H9 (cell line): ENCODE results near the gene TTC9C. TPM values are rescaled to one million over a fixed set of nuclear protein-coding genes. Genes with fewer than 3 reads are reported as not detected.

ENCODE experiments used
- DNase-seq: peaks from one replicate; pipeline ENCODE4 v3.0.0-alpha.2; 2017
- H2AFZ ChIP-seq: one replicate; pipeline ENCODE4 v1.6.1; 2013; ENCODE audit warnings: mild to moderate bottlenecking, low read length, control low read depth, moderate library complexity
- H2AK5ac ChIP-seq: 2 replicates; pipeline ENCODE4 v1.6.1; 2013; ENCODE audit warnings: low read length, control low read depth, mixed read lengths; ENCODE audit not compliant: insufficient read length
- H2BK120ac ChIP-seq: one replicate; pipeline ENCODE4 v1.6.1; 2013; ENCODE audit warnings: low read depth, mild to moderate bottlenecking, low read length, control low read depth, inconsistent platforms; ENCODE audit not compliant: poor library complexity, severe bottlenecking
- H2BK12ac ChIP-seq: 2 replicates; pipeline ENCODE4 v1.6.1; 2013; ENCODE audit warnings: low read length, control low read depth, mixed read lengths, low read depth; ENCODE audit not compliant: insufficient read length
- H2BK15ac ChIP-seq: 2 replicates; pipeline ENCODE4 v1.6.1; 2013; ENCODE audit warnings: low read depth, low read length, control low read depth
- H2BK20ac ChIP-seq: one replicate; pipeline ENCODE4 v1.6.1; 2013; ENCODE audit warnings: low read depth, mild to moderate bottlenecking, low read length, control low read depth, inconsistent platforms; ENCODE audit not compliant: poor library complexity, severe bottlenecking
- H2BK5ac ChIP-seq: 2 replicates; pipeline ENCODE4 v1.6.1; 2013; ENCODE audit warnings: low read length, control low read depth, mixed read lengths; ENCODE audit not compliant: insufficient read length
- H3K14ac ChIP-seq: 2 replicates; pipeline ENCODE4 v1.6.1; 2013; ENCODE audit warnings: low read length, control low read depth; ENCODE audit not compliant: insufficient read depth
- H3K18ac ChIP-seq: 2 replicates; pipeline ENCODE4 v1.6.1; 2013; ENCODE audit warnings: low read depth, mild to moderate bottlenecking, mixed read lengths, low read length, control low read depth; ENCODE audit not compliant: insufficient read length
- H3K23ac ChIP-seq: 2 replicates; pipeline ENCODE4 v1.6.1; 2013; ENCODE audit warnings: low read length, control low read depth, mixed read lengths, low read depth; ENCODE audit not compliant: insufficient read length
- H3K23me2 ChIP-seq: 2 replicates; pipeline ENCODE4 v1.6.1; 2013; ENCODE audit warnings: low read depth, mild to moderate bottlenecking, mixed read lengths, low read length, control low read depth; ENCODE audit not compliant: insufficient read length, poor library complexity, severe bottlenecking
- H3K27ac ChIP-seq: 2 replicates; pipeline ENCODE4 v1.5.1; 2013; ENCODE audit warnings: low read length, control low read depth, mixed read lengths, low read depth; ENCODE audit not compliant: insufficient read length
- H3K27me3 ChIP-seq: 2 replicates; pipeline ENCODE4 v1.6.1; 2013; ENCODE audit warnings: low read length, control low read depth, inconsistent platforms; ENCODE audit not compliant: insufficient read depth
- H3K4ac ChIP-seq: 2 replicates; pipeline ENCODE4 v1.6.1; 2013; ENCODE audit warnings: low read depth, mild to moderate bottlenecking, control low read depth, inconsistent platforms, low read length, moderate library complexity
- H3K4me1 ChIP-seq: 2 replicates; pipeline ENCODE4 v1.6.1; 2013; ENCODE audit warnings: low read length, control low read depth, inconsistent platforms; ENCODE audit not compliant: insufficient read depth
- H3K4me2 ChIP-seq: 2 replicates; pipeline ENCODE4 v1.6.1; 2013; ENCODE audit warnings: low read length, control low read depth, mixed read lengths; ENCODE audit not compliant: insufficient read length, insufficient read depth
- H3K56ac ChIP-seq: 2 replicates; pipeline ENCODE4 v1.6.1; 2013; ENCODE audit warnings: low read depth, mild to moderate bottlenecking, mixed read lengths, low read length, control low read depth; ENCODE audit not compliant: insufficient read length
- H3K79me1 ChIP-seq: 2 replicates; pipeline ENCODE4 v1.6.1; 2013; ENCODE audit warnings: low read depth, mild to moderate bottlenecking, moderate library complexity, low read length, control low read depth, inconsistent platforms; ENCODE audit not compliant: insufficient read depth, poor library complexity, severe bottlenecking
- H3K79me2 ChIP-seq: 2 replicates; pipeline ENCODE4 v1.6.1; 2013; ENCODE audit warnings: low read length, control low read depth, inconsistent platforms; ENCODE audit not compliant: insufficient read depth
- H3K9ac ChIP-seq: 2 replicates; pipeline ENCODE4 v1.6.1; 2013; ENCODE audit warnings: low read length, control low read depth, mixed read lengths; ENCODE audit not compliant: insufficient read length; ENCODE audit errors: extremely low read depth
- H3K9me3 ChIP-seq: one replicate; pipeline ENCODE4 v1.6.1; 2013; ENCODE audit warnings: low read depth, low read length, inconsistent platforms; ENCODE audit not compliant: control insufficient read depth
- H3T11ph ChIP-seq: one replicate; pipeline ENCODE4 v1.6.1; 2013; ENCODE audit warnings: mild to moderate bottlenecking, low read length, control low read depth, inconsistent platforms
- H4K20me1 ChIP-seq: one replicate; pipeline ENCODE4 v1.6.1; 2013; ENCODE audit not compliant: control insufficient read depth, insufficient read length, insufficient read depth
- H4K5ac ChIP-seq: 2 replicates; pipeline ENCODE4 v1.6.1; 2013; ENCODE audit warnings: low read depth, mild to moderate bottlenecking, mixed read lengths, low read length, control low read depth; ENCODE audit not compliant: insufficient read length
- H4K8ac ChIP-seq: replicated peaks from 2 replicates; pipeline ENCODE4 v1.6.1; 2013; ENCODE audit warnings: low read length, control low read depth, mixed read lengths, low read depth; ENCODE audit not compliant: insufficient read length
- H4K91ac ChIP-seq: 2 replicates; pipeline ENCODE4 v1.6.1; 2013; ENCODE audit warnings: low read depth, mild to moderate bottlenecking, moderate library complexity, mixed read lengths, low read length, control low read depth; ENCODE audit not compliant: insufficient read length
- H3K27ac Mint-ChIP-seq, 3 experiments: 2 replicates in 2 of 3; 3 replicates in 1 of 3; pipeline ENCODE4 v1.8.0; 2020 to 2021; ENCODE audit warnings: mixed read lengths in 3 of 3, mild to moderate bottlenecking in 1 of 3, moderate library complexity in 1 of 3
- H3K27me3 Mint-ChIP-seq: 2 replicates; pipeline ENCODE4 v1.8.0; 2021; ENCODE audit warnings: low read depth, mild to moderate bottlenecking, moderate library complexity, mixed read lengths
- H3K36me3 Mint-ChIP-seq, 3 experiments: 2 replicates in 2 of 3; 3 replicates in 1 of 3; pipeline ENCODE4 v1.8.0; 2020 to 2021; ENCODE audit warnings: low read depth in 3 of 3, mixed read lengths in 3 of 3; ENCODE audit not compliant: insufficient read depth in 1 of 3
- H3K4me1 Mint-ChIP-seq, 2 experiments: 2 replicates each; pipeline ENCODE4 v1.8.0; 2020; ENCODE audit warnings: mixed read lengths in 2 of 2
- H3K4me3 Mint-ChIP-seq, 2 experiments: 2 replicates in 1 of 2; 3 replicates in 1 of 2; pipeline ENCODE4 v1.8.0; 2020 to 2021; ENCODE audit warnings: mild to moderate bottlenecking in 2 of 2, mixed read lengths in 2 of 2, moderate library complexity in 1 of 2
- H3K9me3 Mint-ChIP-seq, 2 experiments: 2 replicates in 1 of 2; 3 replicates in 1 of 2; pipeline ENCODE4 v1.8.0; 2020; ENCODE audit warnings: mild to moderate bottlenecking in 2 of 2, mixed read lengths in 2 of 2, moderate library complexity in 1 of 2
- CTCF ChIP-seq: fragments of 200-600 bp; sonication (generic); conservative IDR thresholded peaks from 3 replicates; pipeline ENCODE4 v1.8.0; 2021; ENCODE audit warnings: antibody characterized with exemption, mild to moderate bottlenecking
- WGBS: extraction: QIAGEN DNeasy Blood & Tissue Kit; methylation state at CpG from one replicate; pipeline ENCODE4 v1.1.7; 2013; ENCODE audit warnings: missing lambda C conversion rate, low lambda C conversion rate, mixed read lengths; ENCODE audit not compliant: insufficient read length; ENCODE audit errors: extremely low coverage; 5-methylcytosine and 5-hydroxymethylcytosine counted together
- total RNA-seq: library from RNA; stranded (reverse); gene quantifications from 2 replicates; pipeline ENCODE4 v1.2.1, GENCODE V29; 2021

TTC9C gene
- total RNA-seq, 1 experiment from 2014 or later: 33.4 TPM

GRCh38 chr11:62755086-62755615, 26.9 kb downstream of the TTC9C start:
- no peak overlapping the region for H3K18ac ChIP-seq
- H3K14ac ChIP-seq: no peak overlapping the region
- H3K27ac ChIP-seq: no peak overlapping the region
- TF ChIP-seq CTCF: no peak
- no peaks in the 10 kb centered on the region for H3K9me3 ChIP-seq
- H2BK15ac ChIP-seq: no peak overlapping the region
- no peak overlapping the region for H2BK5ac ChIP-seq
- no peak overlapping the region for H2BK20ac ChIP-seq
- peak overlapping the region; percentile 38 for H3K4me2 ChIP-seq
- Mint-ChIP-seq H3K9me3 (no peaks in the 10 kb centered on the region), H3K27me3 (no peaks in the 10 kb centered on the region), H3K36me3 (peaks cover 20 to 32% (median 22%) of the 10 kb centered on the region in 3 experiments), H3K4me3 (peak overlapping the region; percentile 13 to 97; a peak in 4 of 5 replicates), H3K27ac (peak overlapping the region in 2 of 3 experiments; percentile 42 to 51; a peak in 4 of 7 replicates), H3K4me1 (peaks cover 30 to 37% of the 10 kb centered on the region in 2 experiments)
- H3K4me1 ChIP-seq: no peaks in the 10 kb centered on the region
- no peak overlapping the region for H2BK12ac ChIP-seq
- no peak overlapping the region for H3K56ac ChIP-seq
- H3K79me2 ChIP-seq: peaks cover 21% of the 10 kb centered on the region; the same call in 1 of the 2 replicates
- H2BK120ac ChIP-seq: no peak overlapping the region
- no peak overlapping the region for H4K8ac ChIP-seq
- no peak overlapping the region for H2AFZ ChIP-seq
- H3K23ac ChIP-seq: no peak overlapping the region
- no peak overlapping the region for H4K5ac ChIP-seq
- H4K91ac ChIP-seq: no peak overlapping the region
- DNase-seq: no peak
- no peak overlapping the region for H3K4ac ChIP-seq
- no CpG with 5 or more reads among the region's 10 CpGs for WGBS
- H3K79me1 ChIP-seq: peaks cover 9% of the 10 kb centered on the region
- no peak overlapping the region for H3T11ph ChIP-seq
- H4K20me1 ChIP-seq: no peaks in the 10 kb centered on the region
- H3K9ac ChIP-seq: no peak overlapping the region
- H2AK5ac ChIP-seq: no peak overlapping the region
- no peaks in the 10 kb centered on the region for H3K27me3 ChIP-seq
- H3K23me2 ChIP-seq: peaks cover 3% of the 10 kb centered on the region
